Dendritic cell treated with granulocyte-macrophage colony-stimulating factor and Interleukin-4, amounts not matched to agents 40 ng/mL and 50 ng/mL, for 4 days (primary cell): Measurements from ENCODE around the gene RP2.

ENCODE experiments used
- H3K27ac Mint-ChIP-seq: one replicate; pipeline ENCODE4 v1.8.0; 2022; ENCODE audit warnings: mild to moderate bottlenecking, mixed read lengths
- H3K27me3 Mint-ChIP-seq: one replicate; pipeline ENCODE4 v1.8.0; 2022; ENCODE audit warnings: mild to moderate bottlenecking, mixed read lengths
- H3K36me3 Mint-ChIP-seq: one replicate; pipeline ENCODE4 v1.8.0; 2022; ENCODE audit warnings: low read depth, mixed read lengths
- H3K4me1 Mint-ChIP-seq: one replicate; pipeline ENCODE4 v1.8.0; 2022; ENCODE audit warnings: low read depth, mixed read lengths
- H3K4me3 Mint-ChIP-seq: one replicate; pipeline ENCODE4 v1.8.0; 2022; ENCODE audit warnings: mild to moderate bottlenecking, moderate library complexity, mixed read lengths
- H3K9me3 Mint-ChIP-seq: one replicate; pipeline ENCODE4 v1.8.0; 2022; ENCODE audit warnings: mixed read lengths
- intact Hi-C: fragments of 100-400 bp; cut with micrococcal nuclease; formaldehyde crosslinking; loops from one replicate; pipeline ENCODE4 v1.15.0; 2022

Gene RP2

GRCh38 chrX:46917622-46918021, 80.8 kb downstream of the RP2 start:
- no peaks in the 10 kb centered on the region for H3K36me3 Mint-ChIP-seq
- no peaks in the 10 kb centered on the region for H3K9me3 Mint-ChIP-seq
- intact Hi-C loops: no loop called here

GRCh38 chrX:46918434-46918833, 81.6 kb downstream of the RP2 start:
- Mint-ChIP-seq H3K27ac (no peak overlapping the region), H3K4me3 (no peak overlapping the region), H3K9me3 (no peaks in the 10 kb centered on the region), H3K27me3 (peaks cover 9% of the 10 kb centered on the region), H3K4me1 (peaks cover 5% of the 10 kb centered on the region), H3K36me3 (no peaks in the 10 kb centered on the region)
- intact Hi-C loops: no loop called here

More at GRCh38 chrX:46917622-46918021, 80.8 kb downstream of the RP2 start:
- no peak overlapping the region for H3K27ac Mint-ChIP-seq
- peaks cover 6% of the 10 kb centered on the region for H3K4me1 Mint-ChIP-seq
- peaks cover 11% of the 10 kb centered on the region for H3K27me3 Mint-ChIP-seq
- H3K4me3 Mint-ChIP-seq: no peak overlapping the region

DNA sequence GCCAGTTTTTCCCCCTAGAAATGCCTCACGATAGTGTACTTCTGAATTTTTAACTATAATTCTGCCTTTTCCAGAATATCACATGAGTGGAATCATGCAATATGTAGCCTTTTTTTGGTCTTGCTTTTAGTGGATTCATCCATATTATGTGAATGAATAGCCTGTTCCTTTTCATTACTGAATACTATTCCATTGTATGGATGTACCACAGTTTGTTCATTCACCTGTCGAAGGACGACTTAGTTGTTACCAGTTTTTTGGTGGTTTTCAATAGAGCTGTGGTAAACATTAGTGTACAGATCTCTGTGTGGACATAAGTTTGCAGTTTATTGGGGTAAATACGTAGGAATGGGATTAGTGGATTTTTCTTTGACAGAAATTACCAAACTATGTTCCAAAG, 83.4 kb downstream of the RP2 start:
- Mint-ChIP-seq H3K4me3 (no peak overlapping the region), H3K9me3 (no peaks in the 10 kb centered on the region), H3K27me3 (no peaks in the 10 kb centered on the region), H3K4me1 (no peaks in the 10 kb centered on the region), H3K27ac (no peak overlapping the region), H3K36me3 (no peaks in the 10 kb centered on the region)
- intact Hi-C loops: no loop called here

- H3K9me3 Mint-ChIP-seq: no peaks in the 10 kb centered on the region
- intact Hi-C loops: no loop called here
Observed at GRCh38 chrX:46922611-46923010, 85.8 kb downstream of the RP2 start.

DNA sequence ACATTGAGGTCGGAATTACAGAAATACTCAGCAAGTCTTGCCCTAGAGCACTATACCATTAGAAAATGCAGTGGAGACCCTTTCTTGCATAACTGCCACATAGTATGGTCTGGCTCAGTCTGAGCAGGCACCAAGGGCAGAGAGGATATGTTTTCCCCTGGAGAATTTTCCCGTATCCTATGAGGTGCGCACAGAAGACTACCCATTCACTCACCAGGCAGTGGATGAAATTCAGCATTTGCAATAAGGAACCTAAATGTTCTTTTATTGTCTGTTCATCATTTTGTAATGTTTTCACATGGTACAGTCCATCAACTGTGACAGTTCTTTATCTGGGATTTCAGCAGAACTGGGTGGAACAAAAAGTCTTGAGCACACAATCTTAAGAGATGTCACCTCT, 90.9 kb downstream of the RP2 start:
- Mint-ChIP-seq H3K4me1 (no peaks in the 10 kb centered on the region), H3K27ac (no peak overlapping the region), H3K36me3 (no peaks in the 10 kb centered on the region), H3K27me3 (no peaks in the 10 kb centered on the region), H3K9me3 (no peaks in the 10 kb centered on the region), H3K4me3 (no peak overlapping the region)
- intact Hi-C loops: no loop called here

More at GRCh38 chrX:46922611-46923010, 85.8 kb downstream of the RP2 start:
- H3K27me3 Mint-ChIP-seq: no peaks in the 10 kb centered on the region
- H3K27ac Mint-ChIP-seq: no peak overlapping the region
- no peak overlapping the region for H3K4me3 Mint-ChIP-seq
- no peaks in the 10 kb centered on the region for H3K36me3 Mint-ChIP-seq
- H3K4me1 Mint-ChIP-seq: no peaks in the 10 kb centered on the region

- no peaks in the 10 kb centered on the region for H3K36me3 Mint-ChIP-seq
- no peak overlapping the region for H3K27ac Mint-ChIP-seq
- no peak overlapping the region for H3K4me3 Mint-ChIP-seq
- intact Hi-C loops: no loop called here
- no peaks in the 10 kb centered on the region for H3K4me1 Mint-ChIP-seq
- no peaks in the 10 kb centered on the region for H3K9me3 Mint-ChIP-seq
- no peaks in the 10 kb centered on the region for H3K27me3 Mint-ChIP-seq
Observed at GRCh38 chrX:46929439-46930261, 92.8 kb downstream of the RP2 start.
